DND-41 (cell line): Measurements from ENCODE around the gene TMEM107.

Source experiments
- EZH2 ChIP-seq: IDR thresholded peaks from 3 replicates; pipeline ENCODE4 v1.6.1; 2012; ENCODE audit warnings: borderline replicate concordance, low read depth, mild to moderate bottlenecking, moderate library complexity, low read length, inconsistent platforms; ENCODE audit not compliant: severe bottlenecking
- TF ChIP-seq, protein P1 (sequence below): IDR thresholded peaks from 2 replicates; pipeline ENCODE4 v1.5.1; 2012; ENCODE audit warnings: borderline replicate concordance, low read length, moderate library complexity, mild to moderate bottlenecking; ENCODE audit not compliant: poor library complexity, severe bottlenecking; ENCODE audit errors: extremely low read depth

DNA sequence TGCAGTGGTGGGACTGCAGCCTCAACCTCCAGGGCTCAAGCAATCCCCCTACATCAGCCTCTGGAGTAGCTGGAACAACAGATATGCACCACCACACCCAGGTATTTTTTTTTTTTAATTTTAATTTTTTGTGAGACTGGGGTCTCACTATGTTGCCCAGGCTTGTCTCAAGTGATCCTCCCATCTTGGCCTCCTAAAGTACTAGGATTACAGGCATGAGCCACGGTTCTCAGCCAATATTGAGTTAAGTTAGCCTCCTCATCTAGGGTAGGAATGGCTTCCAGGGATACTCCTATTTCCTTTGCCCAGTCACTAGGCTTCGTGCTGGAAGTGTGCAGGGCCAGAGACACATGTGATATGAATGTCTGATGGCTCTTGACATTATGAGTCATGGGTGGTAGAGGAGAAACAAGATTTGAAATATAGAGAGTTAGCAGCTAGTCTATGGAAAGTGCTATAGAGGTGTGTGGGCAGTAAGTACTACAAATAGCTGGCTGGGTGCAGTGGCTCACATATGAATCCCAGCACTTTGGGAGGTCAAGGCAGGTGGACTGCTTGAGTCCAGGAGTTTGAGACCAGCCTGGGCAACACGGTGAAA, 44.2 kb downstream of the TMEM107 start:
- TF ChIP-seq, protein P1, sequence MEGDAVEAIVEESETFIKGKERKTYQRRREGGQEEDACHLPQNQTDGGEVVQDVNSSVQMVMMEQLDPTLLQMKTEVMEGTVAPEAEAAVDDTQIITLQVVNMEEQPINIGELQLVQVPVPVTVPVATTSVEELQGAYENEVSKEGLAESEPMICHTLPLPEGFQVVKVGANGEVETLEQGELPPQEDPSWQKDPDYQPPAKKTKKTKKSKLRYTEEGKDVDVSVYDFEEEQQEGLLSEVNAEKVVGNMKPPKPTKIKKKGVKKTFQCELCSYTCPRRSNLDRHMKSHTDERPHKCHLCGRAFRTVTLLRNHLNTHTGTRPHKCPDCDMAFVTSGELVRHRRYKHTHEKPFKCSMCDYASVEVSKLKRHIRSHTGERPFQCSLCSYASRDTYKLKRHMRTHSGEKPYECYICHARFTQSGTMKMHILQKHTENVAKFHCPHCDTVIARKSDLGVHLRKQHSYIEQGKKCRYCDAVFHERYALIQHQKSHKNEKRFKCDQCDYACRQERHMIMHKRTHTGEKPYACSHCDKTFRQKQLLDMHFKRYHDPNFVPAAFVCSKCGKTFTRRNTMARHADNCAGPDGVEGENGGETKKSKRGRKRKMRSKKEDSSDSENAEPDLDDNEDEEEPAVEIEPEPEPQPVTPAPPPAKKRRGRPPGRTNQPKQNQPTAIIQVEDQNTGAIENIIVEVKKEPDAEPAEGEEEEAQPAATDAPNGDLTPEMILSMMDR = no peak
- no peak for TF ChIP-seq EZH2
